Measurements from ENCODE around the gene DNASE2. TPM values are rescaled to one million over a fixed set of nuclear protein-coding genes. Genes with fewer than 3 reads are reported as not detected.

The DNASE2 gene
- total RNA-seq, 1 donor from 2014 or later: 22.7 TPM

DNA sequence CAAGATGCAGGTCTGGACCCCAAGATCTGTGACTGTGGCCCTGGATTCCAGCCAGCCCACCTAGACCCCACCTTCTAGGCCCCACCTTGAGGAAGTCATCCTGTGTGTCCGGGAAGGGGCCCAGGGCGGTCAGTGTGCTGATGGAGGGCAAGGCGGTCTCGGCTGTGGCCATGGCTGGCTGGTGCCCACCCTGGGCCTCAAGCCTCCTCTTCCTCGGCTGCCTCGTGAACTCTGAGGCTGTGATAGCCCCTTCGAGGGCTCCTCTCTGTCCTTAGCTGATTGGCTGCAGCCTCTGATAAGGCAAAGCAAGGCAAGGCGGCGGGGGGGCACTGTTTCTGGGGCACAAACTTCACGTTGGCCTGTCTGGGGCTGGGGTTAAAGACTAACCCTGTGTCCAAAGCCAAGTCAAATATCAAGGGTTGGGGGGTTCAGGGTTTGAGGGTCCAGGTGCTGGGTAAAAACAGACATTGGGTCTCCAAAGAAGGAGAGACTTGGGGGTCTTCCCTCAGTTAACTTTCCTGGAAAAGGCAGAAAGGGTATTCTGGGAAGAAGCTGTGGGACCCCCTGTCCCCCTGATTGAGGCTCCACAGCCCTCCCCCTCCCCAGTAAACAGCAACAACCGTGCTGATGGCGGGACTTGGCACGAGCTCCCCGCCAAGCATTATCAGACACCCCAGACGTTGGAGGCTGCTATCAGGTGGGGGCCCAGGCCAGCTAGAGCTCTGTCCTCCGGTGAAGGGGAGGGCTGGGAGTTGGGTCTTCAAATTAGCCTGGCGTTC is 5.9 kb upstream of the DNASE2 start, which contains the start of gene KLF1:
TSS of gene KLF1 (minus strand) at position 233 of the 779 bp plus-strand sequence. CDS start at position 172, 61 bp downstream.
- intact Hi-C loops (cut with micrococcal nuclease): no loop called here

DNA sequence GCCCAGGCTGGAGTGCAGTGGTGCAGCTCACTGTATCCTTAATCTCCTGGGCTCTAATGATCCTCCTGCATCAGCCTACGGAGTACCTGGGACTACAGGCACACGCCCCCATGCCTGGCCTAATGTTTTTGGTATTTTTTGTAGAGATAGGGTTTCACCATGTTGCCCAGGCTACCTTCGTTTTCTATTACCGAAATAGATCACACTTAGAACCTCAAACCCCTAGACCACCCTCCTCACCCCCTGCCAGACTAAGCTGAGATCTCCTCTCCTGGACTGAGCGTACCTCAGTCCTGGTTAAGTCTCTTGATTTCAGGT is 5.4 kb upstream of the DNASE2 start:
- intact Hi-C loops (cut with micrococcal nuclease): no loop called here

- intact Hi-C loops (cut with micrococcal nuclease): loop anchor here (1.0 kb wide), 1 partner anchor 79 kb away; no protein-coding TSS in a partner anchor
Observed at GRCh38 chr19:12885749-12886650, 4.8 kb upstream of the DNASE2 start.

DNA sequence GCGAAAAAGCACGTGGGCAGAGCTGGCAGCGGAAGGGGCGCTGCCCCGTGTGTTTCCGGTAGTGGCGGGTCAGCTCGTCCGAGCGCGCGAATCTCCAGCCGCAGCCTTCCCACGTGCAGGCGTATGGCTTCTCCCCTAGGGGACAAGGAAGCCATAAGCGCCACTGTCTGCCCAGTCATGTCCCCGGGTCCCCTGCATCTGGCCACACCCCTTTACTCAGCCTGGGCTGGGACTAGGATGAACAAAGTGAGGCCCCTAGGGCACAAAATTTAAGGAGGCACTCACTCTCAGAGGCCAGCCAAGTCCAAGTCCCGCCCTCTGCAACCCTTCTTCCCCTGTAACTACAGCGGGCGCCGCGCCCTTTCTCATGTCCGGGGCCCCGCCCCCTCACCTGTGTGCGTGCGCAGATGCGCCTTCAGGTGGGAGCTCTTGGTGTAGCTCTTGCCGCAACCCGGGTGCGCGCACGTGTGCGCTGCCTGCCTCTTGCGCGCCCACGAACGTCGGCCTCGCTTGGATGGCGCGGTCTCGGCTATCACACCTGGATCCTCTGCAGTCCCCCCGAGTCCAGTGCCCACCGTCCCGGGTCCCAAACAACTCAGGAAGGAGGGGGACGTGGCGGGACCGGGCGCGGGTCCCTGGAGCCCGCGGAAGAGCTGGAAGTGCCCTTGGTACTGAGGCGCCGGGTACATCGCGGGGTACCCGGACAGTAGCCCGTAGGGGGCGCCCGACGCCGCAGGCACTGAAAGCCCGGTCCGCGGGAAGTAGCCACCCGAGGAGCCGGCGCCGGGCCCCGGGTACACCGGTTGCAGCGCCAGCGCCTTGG is 3.9 kb upstream of the DNASE2 start:
- intact Hi-C loops (cut with micrococcal nuclease): loop anchor here (1.0 to 5.0 kb wide), 2 partner anchors 32 to 80 kb away; partner anchors contain the start of gene SYCE2

GRCh38 chr19:12884627-12884925 is 3.3 kb upstream of the DNASE2 start:
- intact Hi-C loops (cut with micrococcal nuclease): loop anchor here (5.0 kb wide), 1 partner anchor 33 kb away; the partner anchor contains the start of gene SYCE2

DNA sequence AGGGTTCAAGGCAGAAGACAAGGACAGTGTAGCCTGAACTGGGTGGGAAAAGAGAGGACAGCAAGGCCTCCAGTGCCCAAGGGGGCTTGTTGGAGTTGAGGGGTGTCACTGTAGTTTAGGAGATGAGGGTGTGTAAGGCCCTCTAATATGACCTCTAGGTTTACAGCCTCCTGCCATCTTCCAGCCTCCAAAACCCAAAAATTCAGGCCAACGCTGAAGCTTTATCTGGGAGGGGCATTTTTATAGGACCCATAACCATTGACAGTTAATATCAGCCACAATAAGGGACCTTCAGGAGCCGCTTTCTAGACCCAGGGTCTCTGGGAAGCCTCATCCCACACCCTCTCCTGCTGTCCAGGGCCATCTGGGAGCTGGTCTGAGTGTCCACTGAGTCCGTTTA is 3.0 kb upstream of the DNASE2 start:
- intact Hi-C loops (cut with micrococcal nuclease): loop anchor here (5.0 kb wide), 1 partner anchor 33 kb away; the partner anchor contains the start of gene SYCE2

- intact Hi-C loops (cut with micrococcal nuclease): loop anchor here (5.0 kb wide), 1 partner anchor 35 kb away; the partner anchor contains the start of gene SYCE2
Observed at GRCh38 chr19:12882589-12882988, 1.3 kb upstream of the DNASE2 start.

GRCh38 chr19:12880551-12881171 is 588 bp downstream of the DNASE2 start:
- intact Hi-C loops (cut with micrococcal nuclease): loop anchor here (5.0 kb wide), 1 partner anchor 37 kb away; the partner anchor contains the start of gene SYCE2

DNA sequence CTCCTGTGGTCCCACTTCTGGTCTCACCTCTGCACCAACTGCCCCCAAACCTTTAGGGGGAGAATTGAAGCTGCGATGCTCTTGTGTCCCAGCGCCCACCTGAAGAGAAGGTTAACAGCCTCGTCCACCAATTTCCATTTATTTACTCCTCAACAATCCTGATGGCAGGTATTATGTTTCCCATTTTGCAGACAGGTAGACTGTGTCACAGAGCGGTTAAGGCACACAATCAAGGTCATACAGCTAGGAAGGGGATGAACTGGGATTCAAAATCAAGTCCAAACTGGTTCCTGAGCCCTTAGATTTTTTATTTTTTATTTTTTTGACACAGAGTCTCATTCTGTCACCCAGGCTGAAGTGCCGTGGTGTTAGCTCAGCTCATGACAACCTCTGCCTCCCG is 6.2 kb downstream of the DNASE2 start:
- intact Hi-C loops (cut with micrococcal nuclease): no loop called here

GRCh38 chr19:12873891-12874745 is 7.1 kb downstream of the DNASE2 start:
- intact Hi-C loops (cut with micrococcal nuclease): no loop called here

GRCh38 chr19:12872941-12873890 is 8.0 kb downstream of the DNASE2 start:
- intact Hi-C loops (cut with micrococcal nuclease): no loop called here

DNA sequence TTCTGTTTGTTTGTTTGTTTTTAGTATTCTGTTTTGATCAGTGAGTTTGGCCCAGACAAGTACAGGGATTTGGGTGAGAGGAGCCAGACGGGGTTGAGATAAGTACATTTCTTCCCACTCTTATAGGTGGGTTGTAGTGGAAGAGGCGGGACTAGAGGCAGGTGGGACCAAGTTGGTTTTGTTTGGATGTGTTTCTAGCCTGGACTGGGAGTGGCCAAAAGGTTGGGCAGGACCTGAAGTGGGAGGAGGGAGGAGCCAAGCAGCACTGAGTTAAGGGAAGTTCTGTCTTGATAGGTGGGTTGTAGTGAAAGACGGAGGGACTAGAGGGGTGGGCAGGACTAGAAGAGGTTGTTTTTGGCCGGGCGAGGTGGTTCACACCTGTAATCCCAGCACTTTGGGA is 9.0 kb downstream of the DNASE2 start:
- intact Hi-C loops (cut with micrococcal nuclease): no loop called here

DNA sequence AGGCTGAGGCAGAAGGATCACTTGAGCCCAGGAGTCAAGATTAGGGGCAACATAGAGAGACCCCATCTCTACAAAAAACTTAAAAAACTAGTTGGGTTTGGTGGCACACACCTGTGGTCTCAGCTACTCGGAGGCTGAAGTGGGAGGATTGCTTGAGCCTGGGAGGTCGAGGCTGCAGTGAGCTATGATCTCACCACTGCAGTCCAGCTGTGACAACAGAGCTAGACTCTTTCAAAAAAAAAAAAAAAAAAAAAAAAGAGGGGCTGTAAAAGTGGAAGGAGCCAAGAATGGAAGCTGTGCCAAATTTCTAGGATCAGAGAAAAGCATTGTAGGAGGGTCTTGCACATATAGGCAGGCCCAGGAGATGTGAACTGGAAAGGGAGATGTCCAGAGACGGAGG is 9.6 kb downstream of the DNASE2 start:
- intact Hi-C loops (cut with micrococcal nuclease): no loop called here

DNA sequence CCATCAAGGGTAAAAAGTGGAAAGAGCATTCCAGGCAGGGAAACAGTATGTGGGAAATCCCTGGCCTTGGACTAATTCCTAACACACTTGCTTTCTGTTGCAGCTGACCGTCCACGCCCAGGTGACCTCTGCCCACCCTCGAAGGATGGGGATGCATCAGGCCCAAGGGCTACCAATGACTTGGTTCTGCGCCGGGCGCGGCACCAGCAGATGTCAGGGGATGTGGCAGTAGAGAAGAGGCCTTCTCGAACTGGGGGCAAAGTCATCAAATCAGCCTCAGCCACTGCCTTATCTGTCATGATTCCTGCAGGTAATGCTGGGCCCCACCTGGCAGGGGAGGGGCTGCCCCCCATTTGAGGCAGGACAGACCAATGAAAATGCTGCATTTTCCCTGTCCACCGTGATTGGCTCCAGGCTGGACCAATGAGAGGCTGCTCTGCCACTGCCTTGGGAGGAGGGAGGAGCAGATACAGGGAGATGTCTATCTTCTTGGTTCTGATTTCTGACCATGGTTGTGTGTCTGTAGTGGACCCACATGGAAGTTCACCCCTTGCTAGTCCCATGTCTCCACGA is 12.6 kb downstream of the DNASE2 start:
- intact Hi-C loops (cut with micrococcal nuclease): no loop called here

DNA sequence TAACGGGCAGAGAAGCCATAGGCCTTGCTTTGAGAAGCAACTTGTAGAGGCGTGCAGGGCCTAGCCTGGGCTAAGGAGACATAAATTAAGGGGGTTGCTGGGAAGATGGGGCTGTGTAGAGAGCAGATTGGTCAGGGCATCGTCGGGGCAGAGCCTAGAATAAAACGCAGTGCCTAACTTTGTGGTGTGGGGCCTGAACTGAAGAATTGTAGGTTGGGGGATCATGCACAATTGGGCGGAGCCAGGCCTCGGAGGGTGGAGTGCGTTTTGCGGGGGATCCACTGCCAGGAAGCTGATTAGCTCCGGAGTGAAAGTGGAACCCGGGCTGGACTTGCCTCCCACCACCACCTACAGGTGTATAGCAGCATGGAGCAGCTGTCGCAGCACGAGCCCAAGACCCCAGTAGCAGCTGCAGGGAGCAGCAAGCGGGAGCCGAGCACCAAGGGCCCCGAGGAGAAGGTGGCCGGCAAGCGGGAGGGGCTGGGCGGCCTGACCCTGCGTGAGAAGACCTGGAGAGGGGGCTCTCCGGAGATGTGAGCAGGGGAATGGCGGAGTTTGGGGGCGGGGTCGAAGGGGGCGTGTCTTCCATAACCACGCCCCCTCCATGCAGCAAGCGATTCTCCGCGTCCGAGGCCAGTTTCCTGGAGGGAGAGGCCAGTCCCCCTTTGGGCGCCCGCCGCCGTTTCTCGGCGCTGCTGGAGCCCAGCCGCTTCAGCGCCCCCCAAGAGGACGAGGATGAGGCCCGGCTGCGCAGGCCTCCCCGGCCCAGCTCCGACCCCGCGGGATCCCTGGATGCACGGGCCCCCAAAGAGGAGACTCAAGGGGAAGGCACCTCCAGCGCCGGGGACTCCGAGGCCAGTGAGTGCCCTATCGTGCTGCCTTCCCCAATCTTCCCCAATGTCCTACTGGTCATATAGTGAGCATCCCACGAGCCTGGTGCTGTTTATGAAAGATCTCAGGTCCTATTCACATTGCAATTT is 13.8 kb downstream of the DNASE2 start:
- intact Hi-C loops (cut with micrococcal nuclease): no loop called here

DNA sequence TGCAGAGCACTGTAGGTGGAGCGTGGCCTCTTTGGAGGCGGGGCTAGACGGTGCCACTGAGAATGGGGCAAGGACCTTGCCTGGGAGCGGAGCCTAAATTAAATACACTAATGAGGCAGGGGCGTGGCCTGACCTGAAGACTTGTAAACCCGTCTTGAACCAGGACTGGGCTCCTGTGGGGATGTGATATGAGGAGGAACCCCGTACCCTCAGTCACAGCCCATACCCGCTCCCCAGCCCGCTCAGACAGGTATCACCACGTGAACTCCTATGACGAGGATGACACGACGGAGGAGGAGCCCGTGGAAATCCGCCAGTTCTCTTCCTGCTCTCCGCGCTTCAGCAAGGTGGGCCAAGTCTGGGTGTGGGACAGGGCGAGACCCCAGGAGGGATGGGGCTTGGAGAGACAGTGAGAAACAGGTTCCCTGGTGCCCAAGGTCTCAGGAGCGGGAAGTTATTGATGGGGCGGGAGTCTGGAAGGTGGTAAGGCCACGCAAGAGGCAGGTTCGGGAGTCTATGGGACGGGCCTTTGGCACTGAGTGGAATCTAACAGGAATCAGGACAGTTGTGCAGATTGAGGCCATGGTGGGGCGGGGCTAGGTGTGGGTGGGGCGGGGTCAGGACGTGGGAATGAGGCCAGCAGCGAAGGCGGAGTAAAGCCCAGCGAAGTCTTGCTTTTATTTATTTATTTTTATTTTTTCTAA is 14.7 kb downstream of the DNASE2 start:
- intact Hi-C loops (cut with micrococcal nuclease): no loop called here
